Stimulated activated CD4-positive, alpha-beta T cell treated with anti-CD3 and anti-CD28 coated beads, Interleukin-15, amount 100 ng/mL, for 24 hours (primary cell): ENCODE measurements around the gene SRP9.
"Not testable (repeated sequence)": the region's sequence is repeated elsewhere in the genome, so short reads cannot be mapped to it uniquely, and the experiment has no call there.

Source experiments
- DNase-seq: peaks from one replicate; pipeline ENCODE4 v3.0.0-alpha.2; 2020

Gene SRP9

DNA sequence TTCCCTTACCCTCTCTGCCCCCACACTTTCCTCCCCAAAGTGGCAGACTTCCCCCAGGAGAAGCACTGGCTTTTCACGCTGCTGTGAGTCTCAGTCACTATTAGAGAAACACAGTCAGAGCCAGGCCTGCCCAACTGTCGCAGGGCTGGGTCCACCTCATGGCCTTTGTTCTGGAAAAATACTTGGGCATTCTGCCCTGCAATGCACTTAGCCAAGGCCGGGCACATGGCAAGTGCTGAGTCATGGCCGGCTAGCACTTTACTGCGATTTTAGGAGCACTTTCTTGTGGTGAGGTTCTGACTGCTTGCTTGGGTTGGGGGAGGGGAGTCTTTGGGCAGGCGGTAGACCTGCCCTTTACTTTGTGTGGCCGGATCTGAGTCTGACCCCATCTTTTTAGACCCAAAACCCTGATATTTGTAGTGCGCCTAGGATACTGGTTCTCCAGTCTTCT, 40.0 kb downstream of the SRP9 start:
- DNase-seq = no peak

DNA sequence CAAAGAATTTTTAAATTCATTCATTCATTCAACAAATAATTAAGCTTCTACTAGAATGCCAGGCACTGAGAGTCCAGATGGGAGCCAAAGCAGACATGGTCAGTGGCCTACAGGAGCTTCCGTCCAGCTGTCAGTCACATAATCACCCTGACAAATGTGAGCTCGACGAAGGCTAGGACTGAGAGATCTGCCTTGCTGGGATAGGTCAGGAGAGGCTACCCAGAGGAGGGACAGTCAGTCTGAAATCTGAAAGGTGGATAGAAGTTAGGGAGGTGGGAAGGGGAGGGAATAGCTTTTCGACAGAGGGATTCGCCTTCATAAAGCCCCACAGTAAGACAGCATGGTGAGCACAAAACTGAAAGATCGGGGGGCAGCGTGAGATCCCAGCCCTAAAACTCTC, 40.6 kb downstream of the SRP9 start:
- no peak for DNase-seq

DNA sequence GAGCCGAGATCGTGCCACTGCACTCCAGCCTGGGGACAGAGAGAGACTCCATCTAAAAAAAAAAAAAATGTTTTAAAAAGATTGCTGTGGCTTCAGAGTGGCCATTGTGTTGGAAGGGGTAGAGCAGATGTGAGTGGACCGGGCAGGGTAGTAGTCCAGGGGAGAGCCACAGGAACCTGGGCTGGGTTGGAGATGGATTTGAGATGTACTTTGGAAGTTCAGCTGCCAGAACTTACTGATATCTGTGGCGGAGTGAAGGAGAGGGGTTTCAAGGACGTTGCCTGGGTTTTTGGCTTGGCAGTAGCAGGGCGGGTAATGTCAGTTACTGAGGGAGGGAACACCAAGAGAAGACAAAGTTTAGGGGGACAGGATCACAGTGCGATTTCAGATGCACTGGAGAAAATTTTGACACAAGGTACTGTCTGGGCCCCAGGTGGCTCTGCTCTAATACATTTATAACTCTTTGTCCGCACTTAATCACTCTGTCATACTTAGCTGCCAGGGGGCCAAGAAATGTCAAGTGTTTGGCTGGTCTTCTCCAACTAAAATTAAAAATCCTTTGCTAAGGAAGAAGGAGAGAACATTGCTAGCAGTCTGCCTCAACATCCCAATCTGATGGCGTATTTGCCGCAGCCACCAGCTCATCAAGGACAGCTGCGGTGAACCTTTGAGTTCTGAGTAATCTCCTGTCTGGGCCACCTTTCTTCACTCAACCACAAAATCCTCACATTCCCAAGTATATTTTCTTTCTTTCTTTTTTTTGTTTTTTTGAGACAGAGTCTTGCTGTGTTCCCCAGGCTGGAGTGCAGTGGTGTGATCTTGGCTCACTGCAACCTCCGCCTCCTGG, 41.9 kb downstream of the SRP9 start:
- DNase-seq = no peak

DNA sequence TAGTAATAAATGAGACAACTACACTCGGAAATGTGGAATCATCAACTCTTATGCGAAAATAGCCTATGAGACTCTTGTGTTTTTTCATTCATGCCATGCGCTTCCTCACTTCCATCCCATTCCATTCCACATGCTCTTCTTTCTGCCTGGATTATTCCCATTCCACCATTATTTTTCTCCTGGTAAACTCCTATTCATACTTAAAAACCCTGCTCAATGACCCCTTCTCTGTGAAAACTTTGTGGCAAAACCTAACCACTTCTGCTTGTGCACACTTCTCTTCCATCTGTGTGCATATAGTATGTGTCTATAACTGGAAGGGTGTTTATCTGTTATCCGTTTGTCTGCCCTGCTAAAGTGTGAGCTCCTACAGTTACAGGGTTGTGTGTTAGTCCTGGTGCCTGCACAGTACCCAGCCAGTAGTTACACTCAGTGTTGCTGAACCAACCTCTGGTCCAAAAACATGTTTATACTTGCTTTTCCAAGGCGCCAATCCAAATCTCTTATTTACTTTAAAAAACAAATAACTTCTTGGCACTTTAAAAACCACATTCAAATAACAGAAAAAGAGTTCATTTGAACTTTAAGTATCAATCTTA, 43.0 kb downstream of the SRP9 start:
- DNase-seq = no peak

DNA sequence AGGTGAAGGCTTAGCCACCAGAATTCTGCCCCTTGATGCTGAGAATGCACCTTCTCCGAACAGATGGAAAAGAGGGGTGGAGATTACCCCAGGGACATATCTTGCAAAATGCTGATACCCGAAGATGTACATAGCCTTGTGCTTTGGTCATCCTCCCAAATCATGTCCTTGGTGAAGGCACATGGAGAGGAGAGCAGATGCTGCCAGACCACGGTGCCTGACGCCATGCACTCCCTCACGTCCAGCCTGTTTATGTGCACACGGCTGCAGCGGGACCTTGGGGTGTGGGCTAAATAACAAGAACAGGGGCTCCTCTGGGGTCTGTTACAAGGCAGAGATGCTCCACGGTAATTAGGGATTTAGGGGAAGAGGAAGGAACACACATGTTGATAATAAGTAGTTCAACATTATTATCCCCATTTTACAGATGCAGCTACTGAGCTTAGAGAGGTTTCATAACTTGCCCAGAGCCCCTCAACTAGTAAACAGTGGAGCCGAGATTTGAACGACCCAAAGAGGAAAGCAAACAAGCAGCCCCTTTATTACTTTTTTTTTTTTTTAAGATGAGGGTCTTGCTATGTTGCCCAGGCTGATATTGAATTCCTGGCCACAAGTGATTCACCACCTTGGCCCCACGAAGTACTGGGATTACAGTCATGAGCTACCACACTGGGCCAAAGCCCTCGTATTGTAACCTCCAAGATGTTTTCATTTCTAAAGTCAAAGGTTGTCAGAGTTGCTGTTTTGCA, 45.2 kb downstream of the SRP9 start:
- DNase-seq = no peak

DNA sequence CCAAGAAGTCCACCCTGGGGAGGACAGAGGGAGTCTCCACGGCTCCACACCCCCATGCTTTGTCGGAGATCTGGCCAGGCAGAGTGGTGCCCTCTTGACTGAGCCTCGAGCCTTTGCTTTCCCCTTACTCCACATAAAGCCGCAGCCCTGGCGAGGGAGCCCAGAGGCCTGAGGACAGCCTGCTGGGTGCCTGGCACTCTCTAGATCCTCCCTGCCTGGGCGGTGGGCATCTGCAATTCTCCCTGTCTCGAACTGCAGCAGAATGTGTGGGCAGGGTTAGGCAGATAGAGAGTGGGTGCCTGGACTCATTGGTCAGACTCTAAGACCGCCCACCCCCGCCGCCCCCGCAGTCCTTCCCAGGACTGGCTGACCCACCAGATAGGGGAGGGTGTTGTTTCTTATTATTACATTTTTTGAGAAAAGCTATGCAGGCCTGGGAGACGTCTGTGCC, 46.2 kb downstream of the SRP9 start:
- DNase-seq = no peak

DNA sequence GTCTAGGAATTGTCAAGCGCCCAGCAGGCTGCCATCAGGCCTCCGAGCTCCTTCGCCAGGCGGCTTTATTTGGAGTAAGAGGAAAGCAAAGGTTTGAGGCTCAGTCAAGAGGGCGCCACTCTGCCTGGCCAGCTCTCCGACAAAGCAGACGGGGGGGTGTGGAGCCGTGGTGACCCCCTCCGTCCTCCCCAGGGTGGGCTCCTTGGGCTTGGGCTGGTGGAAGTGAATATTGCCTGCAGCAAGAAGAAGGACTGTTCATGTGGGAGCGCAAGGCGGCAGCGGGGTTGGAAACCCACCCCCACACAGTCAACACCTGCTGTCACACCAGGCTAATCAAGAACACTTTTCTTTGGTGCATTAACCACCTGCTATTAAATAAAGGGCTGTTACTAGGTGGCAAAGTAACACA, 46.9 kb downstream of the SRP9 start:
- no peak for DNase-seq

DNA sequence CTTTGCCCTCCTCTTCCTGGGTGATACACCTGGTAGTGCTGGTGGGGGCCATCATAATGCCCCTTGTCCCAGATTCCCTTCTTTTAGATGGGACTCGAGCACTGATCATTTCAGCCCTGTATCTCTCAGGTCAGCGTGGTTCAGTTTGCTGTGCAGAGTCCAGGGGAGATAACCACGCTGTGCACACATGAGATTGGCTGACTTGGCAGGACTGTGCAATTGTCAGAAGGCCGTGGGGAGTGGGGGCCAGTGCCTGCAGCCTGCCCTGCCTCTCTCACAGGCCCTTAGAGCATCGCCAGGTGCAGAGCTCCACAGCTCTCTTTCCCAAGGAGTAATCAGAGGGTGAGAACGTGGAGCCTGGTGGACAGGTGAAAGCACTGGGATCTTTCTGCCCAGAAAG, 47.5 kb downstream of the SRP9 start:
- no peak for DNase-seq

DNA sequence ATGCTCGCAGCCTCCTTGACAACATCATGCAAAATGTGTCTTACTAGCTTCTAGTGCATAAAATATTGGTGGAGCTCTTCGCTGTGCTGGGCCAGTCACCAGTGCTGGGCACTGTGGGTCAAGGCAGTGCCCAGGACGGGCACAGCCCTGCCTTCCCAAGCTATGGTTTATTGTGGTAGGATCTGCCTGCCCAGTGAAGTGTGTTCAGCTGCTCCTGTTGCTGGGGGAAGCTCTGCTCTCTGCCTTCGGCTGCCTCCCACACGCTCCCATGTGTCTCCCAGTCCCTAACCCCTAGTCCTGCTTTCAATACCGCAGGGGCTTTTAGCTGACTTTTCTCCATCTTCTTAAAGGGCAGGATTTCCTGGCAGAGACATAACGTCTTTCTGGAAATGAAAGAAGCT, 48.0 kb downstream of the SRP9 start:
- DNase-seq = no peak

DNA sequence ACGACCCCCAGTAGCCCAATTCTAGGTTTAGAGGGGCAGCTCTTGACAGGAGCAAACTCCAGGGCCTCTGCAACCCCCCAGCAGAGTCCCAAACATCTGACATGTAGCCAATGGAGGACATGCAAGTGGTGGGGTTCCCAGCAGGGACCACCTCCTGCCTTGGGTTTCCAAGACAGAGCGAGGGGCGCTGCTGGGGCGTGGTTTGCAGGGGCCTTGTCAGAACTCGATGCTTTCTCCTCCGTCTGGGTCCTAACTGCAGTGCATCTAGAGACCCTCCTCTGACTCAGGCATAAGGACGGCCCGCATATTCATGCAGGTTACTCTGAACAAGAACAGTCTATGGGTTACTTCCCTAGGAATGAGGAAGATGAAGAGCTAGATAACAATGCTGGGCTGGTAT, 49.5 kb downstream of the SRP9 start:
- DNase-seq = no peak

DNA sequence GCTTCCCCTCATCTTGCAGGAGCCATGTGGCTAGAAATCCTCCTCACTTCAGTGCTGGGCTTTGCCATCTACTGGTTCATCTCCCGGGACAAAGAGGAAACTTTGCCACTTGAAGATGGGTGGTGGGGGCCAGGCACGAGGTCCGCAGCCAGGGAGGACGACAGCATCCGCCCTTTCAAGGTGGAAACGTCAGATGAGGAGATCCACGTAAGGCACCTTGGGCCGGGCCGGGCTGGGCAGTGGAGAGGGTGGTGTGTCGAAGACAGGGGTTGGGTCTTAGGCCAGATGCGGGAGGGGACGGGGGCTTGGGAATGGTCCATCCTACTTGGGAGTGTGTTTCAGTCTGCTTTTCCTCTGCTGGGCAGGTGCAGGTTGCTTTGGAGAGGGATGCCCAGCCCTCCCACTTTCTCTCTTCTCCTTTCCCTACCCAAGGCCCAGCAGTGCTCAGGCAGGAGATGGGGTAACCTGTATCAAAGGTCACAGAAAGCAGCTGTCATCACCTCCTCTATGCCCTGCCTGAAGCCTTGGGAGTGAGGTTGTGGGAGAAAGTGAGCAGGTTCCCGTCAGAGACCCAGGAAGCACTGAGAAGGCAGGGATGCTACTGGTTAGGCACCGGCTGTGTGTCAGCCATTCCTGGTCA, 51.2 kb downstream of the SRP9 start:
- DNase-seq = no peak

DNA sequence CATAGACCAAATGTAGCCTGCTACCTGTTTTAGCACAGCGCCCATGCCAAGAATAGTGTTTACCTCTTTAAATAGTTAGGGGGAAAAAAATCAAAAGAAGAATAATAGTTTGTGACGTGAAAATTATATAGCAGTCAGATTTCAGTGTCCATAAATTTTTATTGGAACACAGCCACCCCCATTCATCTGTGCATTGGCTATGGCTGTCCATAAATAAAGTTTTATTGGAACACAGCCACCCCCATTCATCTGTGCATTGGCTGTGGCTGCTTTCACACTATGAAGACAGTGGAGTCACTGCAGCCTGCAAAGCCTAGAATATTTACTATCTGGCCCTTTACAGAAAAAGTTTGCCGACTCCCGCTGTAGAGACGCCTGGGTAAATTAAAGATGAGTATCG, 53.2 kb downstream of the SRP9 start:
- DNase-seq = no peak

DNA sequence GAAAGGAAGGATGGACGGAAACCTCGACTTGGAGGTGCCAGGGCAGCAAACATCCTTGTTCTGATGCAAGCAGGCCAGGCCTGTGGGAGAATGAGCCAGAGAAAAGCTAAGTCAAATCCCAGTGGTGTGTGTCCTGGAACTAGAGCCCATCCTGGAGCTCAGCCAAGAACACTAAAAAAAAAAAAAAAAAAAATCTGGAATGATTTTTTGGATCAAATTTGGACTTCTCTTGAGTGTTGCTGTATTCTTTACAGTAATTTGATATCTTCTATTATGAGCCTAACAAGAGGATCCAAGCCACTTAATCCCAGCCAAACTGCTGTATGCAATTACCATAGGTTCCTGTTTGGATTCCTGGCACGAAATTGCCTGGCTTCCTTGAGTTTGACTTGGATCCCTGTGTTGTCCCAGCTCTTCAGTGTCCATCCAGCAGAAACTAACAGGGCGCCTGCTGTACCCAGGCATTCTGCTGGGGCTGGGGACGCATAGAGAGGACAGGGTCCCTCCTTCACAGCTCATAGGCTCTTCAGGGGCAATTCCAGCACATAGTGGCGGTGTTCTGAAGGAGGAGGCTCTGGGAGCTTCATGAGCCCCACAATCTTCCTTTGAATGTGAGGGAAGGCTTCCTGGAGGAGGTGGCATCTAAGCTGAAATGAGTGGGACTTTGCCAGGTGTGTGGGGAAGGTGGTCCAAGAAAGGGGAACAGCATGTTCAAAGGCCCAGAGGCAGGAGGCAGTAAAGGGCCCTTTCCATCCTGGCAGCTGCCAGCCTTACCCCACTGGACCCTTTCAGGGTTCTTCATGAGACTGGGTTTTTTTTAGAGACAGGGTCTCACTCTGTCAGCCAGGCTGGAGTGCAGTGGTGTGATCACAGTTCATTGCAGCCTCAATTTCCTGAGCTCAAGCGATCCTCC, 57.0 kb downstream of the SRP9 start:
- DNase-seq = no peak

DNA sequence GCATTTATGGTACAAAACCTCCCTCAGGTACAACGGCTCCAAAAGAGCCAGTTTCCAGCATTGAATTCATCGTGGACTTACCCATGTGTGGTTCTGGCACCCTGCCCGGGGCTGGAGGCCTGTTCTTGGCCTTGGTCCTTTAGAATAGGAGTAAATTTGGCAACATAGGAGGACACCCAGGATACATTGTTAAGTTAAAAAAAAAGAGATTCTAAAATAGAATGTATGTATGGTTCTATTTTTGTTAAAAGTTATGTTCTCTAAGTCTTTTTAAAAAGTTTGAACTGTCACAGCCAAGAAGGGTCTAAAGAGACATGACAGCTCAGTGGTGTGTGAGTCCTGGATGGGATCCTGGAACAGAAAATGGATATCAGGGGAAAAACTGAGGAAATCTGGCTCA, 58.2 kb downstream of the SRP9 start:
- DNase-seq = no peak

DNA sequence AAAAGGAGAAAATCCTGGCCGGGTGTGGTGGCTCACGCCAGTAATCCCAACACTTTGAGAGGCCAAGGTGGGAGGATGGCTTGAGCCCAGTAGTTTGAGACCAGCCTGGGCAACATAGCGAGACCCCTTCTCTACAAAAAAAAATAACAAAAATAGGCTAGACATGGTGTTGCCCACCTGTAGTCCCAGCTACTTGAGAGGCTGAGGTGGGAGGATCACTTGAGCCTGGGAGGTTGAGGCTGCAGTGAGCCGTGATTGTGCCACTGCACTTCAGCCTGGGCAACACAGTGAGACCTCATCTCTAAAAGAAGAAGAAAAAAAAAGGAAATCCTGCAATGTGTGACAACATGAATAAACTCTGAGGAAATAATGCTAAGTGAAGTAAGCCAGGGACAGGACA, 58.7 kb downstream of the SRP9 start:
- DNase-seq = not testable (repeated sequence)

DNA sequence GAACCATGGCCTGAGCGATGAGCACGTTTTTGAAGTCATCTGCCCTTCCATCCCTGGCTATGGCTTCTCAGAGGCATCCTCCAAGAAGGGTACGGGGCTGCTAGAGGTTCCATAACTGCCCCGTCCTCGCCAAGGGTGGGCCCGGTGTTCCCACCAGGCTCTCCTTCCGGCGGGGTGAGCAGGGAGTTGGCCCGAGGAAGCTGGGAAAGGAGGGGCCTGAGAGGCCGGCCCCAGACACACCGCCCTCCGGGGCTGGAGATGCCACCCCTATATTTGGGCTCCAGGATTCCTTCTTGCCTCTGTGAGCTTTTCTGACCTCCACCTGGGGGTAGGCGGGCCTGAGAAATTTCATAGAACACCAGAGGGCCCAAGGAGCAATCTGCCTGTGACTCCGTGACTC, 61.2 kb downstream of the SRP9 start:
- DNase-seq = no peak
